Activated T-cell treated with anti-CD3 and anti-CD28 coated beads for 48 hours (primary cell): ENCODE measurements around the gene TSPO2.
"Not testable (repeated sequence)": the region's sequence is repeated elsewhere in the genome, so short reads cannot be mapped to it uniquely, and the experiment has no call there.

Source experiments
- DNase-seq: peaks from one replicate; pipeline ENCODE4 v3.0.0-alpha.2; 2020; ENCODE audit warnings: low read depth

TSPO2 gene, protein sequence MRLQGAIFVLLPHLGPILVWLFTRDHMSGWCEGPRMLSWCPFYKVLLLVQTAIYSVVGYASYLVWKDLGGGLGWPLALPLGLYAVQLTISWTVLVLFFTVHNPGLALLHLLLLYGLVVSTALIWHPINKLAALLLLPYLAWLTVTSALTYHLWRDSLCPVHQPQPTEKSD

GRCh38 chr6:41042226-41043055 lies at the start of gene TSPO2:
Gene TSPO2 (plus strand): TSS chr6:41042467. CDS start chr6:41042986, 519 bp downstream.
- no peak for DNase-seq

- DNase-seq, result no peak
Observed at GRCh38 chr6:40992746-40993145, 49.5 kb upstream of the TSPO2 start.

- DNase-seq, result no peak
Observed at GRCh38 chr6:40996591-40997233, 45.6 kb upstream of the TSPO2 start.

DNA sequence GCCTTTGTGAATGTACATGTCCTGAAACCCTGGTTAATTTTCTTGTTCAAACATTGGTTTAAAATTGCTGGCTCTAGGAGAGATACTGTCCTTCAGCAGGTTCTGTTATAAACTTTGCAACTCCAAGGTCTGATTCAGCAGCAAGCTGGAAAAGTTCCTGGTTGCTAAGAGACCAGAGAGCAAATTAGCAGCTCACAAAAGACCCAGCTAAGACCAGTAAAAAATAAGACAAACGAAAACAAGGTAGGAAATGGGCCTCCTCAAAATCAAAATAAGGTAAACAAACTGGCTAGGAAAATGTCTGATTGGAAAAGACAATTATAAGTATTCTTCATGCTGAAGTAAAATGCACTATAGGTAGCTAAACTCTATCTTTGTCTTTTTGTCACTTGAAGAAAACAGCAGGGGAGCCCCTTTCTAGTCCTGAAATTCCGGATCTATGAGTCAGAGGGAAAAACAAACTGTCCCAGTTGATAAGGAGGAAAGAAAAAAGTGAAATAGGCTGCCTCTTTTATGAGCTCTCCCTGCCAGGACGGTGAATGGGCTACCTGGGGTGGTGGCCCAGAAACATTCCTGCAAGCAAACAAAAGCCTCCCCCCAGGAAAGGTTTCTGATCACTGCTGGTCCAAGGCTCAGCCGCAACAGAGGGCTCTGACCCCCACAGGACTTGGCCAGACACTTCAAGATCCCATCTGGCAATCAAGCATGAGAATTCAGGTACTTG lies 44.9 kb upstream of the TSPO2 start:
- no peak for DNase-seq

- DNase-seq, result no peak
Observed at GRCh38 chr6:40998661-40999060, 43.6 kb upstream of the TSPO2 start.

- DNase-seq, result no peak
Observed at GRCh38 chr6:40999569-40999968, 42.7 kb upstream of the TSPO2 start.

GRCh38 chr6:41000248-41000647 lies 42.0 kb upstream of the TSPO2 start:
- no peak for DNase-seq

GRCh38 chr6:41002168-41002567 lies 40.1 kb upstream of the TSPO2 start:
- DNase-seq, result no peak

DNA sequence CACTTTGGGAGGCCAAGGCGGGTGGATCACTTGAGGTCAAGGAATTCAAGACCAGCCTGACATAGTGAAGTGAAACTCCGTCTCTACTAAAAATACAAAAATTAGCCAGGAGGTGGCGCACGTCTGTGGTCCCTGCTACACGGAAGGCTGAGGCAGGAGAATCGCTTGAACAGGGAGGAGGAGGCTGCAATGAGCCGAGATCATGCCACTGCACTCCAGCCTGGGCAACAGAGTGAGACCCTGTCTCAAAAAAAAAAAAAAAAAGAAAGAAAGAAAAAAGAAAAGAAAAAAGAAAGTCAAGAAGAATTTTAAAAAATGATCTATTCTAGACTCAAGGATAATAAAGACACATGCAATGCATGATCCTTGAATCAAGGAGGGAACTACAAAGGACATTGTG lies 36.0 kb upstream of the TSPO2 start:
- DNase-seq, result peak; percentile 21

GRCh38 chr6:41006980-41007379 lies 35.3 kb upstream of the TSPO2 start:
- not testable (repeated sequence) for DNase-seq

GRCh38 chr6:41008011-41008410 lies 34.3 kb upstream of the TSPO2 start:
- DNase-seq, result no peak

GRCh38 chr6:41009669-41010068 lies 32.6 kb upstream of the TSPO2 start:
- no peak for DNase-seq

- no peak for DNase-seq
Observed at GRCh38 chr6:41011673-41012072, 30.6 kb upstream of the TSPO2 start.

DNA sequence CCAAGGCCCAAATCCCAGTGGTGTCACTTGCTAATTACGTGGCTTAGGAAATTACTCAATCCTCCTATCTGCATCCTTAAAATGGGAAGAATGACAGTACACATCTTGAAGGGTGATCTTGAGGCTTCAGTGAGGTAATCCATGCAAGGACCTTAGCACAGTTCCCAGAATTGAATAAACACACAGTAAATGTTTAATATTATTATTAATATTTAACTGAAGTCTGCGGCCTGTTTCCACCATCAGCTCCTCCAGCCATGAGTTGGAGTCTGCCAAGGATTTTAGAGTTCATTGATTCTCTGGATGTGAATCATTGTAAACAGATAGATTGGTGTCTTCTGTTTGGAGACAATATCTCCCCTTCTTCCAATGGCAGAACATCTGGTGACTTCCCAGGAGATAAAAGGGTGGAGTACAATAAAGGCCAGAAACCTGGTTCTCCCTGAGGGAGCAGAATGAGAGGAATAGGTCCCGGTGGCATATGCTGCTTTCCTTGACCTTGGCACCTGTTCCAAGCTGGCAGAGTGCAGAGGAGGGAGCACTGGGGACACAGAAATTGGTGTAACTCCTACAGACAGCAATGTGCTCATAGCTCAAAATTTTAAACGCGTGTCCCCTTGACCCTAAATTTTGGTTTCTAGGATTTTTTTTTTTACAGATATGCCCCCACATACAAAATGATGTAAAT lies 28.7 kb upstream of the TSPO2 start:
- DNase-seq, result no peak

DNA sequence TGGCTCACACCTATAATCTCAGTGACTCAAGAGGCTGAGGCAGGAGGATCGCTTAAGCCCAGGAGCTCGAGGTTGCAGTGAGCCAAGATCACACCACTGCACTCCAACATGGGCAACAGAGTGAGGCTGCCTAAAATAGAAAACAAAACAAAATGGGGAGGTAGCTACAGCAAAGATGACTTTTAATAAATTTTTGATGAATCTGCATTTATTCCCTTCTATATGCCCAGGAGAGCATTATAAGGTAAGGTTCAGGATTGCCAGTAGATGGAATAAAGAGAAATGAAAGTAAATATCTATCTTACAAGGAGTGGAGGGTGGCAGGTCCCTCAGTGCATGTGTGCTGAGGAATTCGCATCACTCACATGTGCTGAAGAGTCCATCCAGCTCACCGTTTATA lies 27.5 kb upstream of the TSPO2 start:
- DNase-seq, result no peak

DNA sequence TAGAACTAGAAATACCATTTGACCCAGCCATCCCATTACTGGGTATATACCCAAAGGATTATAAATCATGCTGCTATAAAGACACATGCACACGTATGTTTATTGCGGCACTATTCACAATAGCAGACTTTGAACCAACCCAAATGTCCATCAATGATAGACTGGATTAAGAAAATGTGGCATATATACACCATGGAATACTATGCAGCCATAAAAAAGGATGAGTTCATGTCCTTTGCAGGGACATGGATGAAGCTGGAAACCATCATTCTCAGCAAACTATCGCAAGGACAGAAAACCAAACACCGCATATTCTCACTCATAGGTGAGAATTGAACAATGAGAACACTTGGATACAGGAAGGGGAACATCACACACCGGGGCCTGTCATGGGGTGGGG lies 26.4 kb upstream of the TSPO2 start:
- not testable (repeated sequence) for DNase-seq

DNA sequence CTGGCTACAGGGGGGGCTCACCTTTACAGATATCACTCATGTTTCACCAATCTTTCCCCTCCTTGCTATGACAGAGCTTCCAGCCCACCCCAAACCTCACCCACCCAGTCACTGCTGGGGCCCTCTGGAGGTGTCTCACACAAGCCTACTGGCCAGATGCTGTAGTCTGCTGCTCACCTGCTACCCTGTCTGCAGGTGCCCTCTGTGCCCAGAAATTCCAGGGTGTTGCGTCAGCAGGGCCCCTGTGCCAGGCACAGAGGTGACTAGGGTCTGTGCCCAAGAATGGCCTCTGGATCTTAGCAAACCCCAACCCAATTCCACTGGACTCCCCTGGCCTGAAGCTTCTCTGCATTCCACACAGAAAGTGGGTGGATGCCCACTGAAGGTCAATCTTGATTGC lies 24.6 kb upstream of the TSPO2 start:
- no peak for DNase-seq

- DNase-seq, result no peak
Observed at GRCh38 chr6:41021832-41022231, 20.4 kb upstream of the TSPO2 start.

DNA sequence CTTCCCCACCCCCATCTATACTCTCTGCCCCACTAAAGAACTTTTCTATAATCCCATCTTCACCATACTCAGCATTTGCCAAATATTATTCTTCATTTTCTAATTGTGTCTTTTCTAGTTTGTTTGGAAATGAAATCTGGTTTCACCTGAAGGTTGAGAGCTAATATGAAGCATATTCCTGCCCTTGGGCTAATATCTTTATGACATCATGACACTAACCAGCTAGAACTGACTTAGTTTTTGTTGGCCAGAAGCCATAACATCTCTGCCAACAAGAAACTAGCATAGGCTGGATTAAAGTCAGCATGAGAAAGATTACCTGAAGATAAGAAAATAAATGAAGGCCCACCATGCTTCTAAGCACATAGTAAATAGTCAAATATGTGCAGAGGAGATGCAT lies 20.0 kb upstream of the TSPO2 start:
- no peak for DNase-seq

DNA sequence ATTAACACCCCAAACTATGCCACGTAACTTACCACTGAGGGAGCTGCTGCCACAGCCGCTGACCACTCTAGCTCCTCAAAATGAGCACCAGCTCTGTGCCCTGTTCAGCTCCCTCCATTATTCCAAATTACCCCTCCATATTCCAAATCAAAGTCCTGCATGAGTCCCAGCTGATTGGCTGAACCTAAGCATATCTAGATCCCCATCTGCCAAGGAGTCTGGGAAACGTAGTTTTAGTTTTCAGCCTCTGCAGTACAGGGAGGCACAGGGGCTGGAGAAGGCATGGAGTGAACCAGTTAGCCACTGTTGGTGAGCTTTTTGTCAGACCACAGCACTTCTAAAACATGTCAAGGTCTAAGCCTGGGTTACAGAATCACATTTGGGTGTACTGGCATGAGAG lies 19.2 kb upstream of the TSPO2 start:
- DNase-seq, result no peak

- DNase-seq, result no peak
Observed at GRCh38 chr6:41025966-41026530, 16.2 kb upstream of the TSPO2 start.

- DNase-seq, result no peak
Observed at GRCh38 chr6:41027241-41027640, 15.0 kb upstream of the TSPO2 start.
